ENCODE results near the gene ZKSCAN1.
A peak's percentile ranks its signal among the peaks of the same experiment; 100 is the strongest.
"Not testable (repeated sequence)": the region's sequence is repeated elsewhere in the genome, so short reads cannot be mapped to it uniquely, and the experiment has no call there.

Gene ZKSCAN1

GRCh38 chr7:100015232-100016214 lies at the start of gene ZKSCAN1:
Gene ZKSCAN1, plus strand, starts transcription at chr7:100015596. Its CDS starts 7,911 bp downstream, at chr7:100023507.
- DNase-seq, result peak; percentile 87

GRCh38 chr7:99969298-99969697 lies 46.1 kb upstream of the ZKSCAN1 start:
- no peak for DNase-seq

- not testable (repeated sequence) for DNase-seq
Observed at GRCh38 chr7:99969813-99970212, 45.6 kb upstream of the ZKSCAN1 start.

GRCh38 chr7:99971242-99971641 lies 44.2 kb upstream of the ZKSCAN1 start:
- no peak for DNase-seq

- DNase-seq, result not testable (repeated sequence)
Observed at GRCh38 chr7:99973817-99974216, 41.6 kb upstream of the ZKSCAN1 start.

GRCh38 chr7:99974681-99975080 lies 40.7 kb upstream of the ZKSCAN1 start:
- no peak for DNase-seq

GRCh38 chr7:99975782-99976521 lies 39.4 kb upstream of the ZKSCAN1 start, which contains the start of gene AZGP1:
Gene AZGP1, minus strand, starts transcription at chr7:99976031. Its CDS starts 11 bp downstream, at chr7:99976020.
- no peak for DNase-seq

GRCh38 chr7:99976626-99977025 lies 38.8 kb upstream of the ZKSCAN1 start:
- no peak for DNase-seq

- peak; percentile 70 for DNase-seq
Observed at GRCh38 chr7:99979814-99980225, 35.6 kb upstream of the ZKSCAN1 start.

GRCh38 chr7:99980448-99980872 lies 34.9 kb upstream of the ZKSCAN1 start:
- not testable (repeated sequence) for DNase-seq

GRCh38 chr7:99981066-99981465 lies 34.3 kb upstream of the ZKSCAN1 start:
- not testable (repeated sequence) for DNase-seq

- no peak for DNase-seq
Observed at GRCh38 chr7:99984593-99984992, 30.8 kb upstream of the ZKSCAN1 start.

- DNase-seq, result not testable (repeated sequence)
Observed at GRCh38 chr7:99987306-99987705, 28.1 kb upstream of the ZKSCAN1 start.

- no peak for DNase-seq
Observed at GRCh38 chr7:99987846-99988245, 27.6 kb upstream of the ZKSCAN1 start.

- DNase-seq, result no peak
Observed at GRCh38 chr7:99990460-99990852, 24.9 kb upstream of the ZKSCAN1 start.

GRCh38 chr7:99991543-99991942 lies 23.9 kb upstream of the ZKSCAN1 start:
- DNase-seq, result not testable (repeated sequence)

GRCh38 chr7:99992330-99993038 lies 22.9 kb upstream of the ZKSCAN1 start:
- DNase-seq, result no peak

GRCh38 chr7:99994819-99995218 lies 20.6 kb upstream of the ZKSCAN1 start:
- no peak for DNase-seq

GRCh38 chr7:99996755-99997544 lies 18.4 kb upstream of the ZKSCAN1 start:
- DNase-seq, result no peak

- peak; percentile 69 for DNase-seq
Observed at GRCh38 chr7:99997545-99998137, 17.8 kb upstream of the ZKSCAN1 start.

GRCh38 chr7:100000239-100000638 lies 15.2 kb upstream of the ZKSCAN1 start:
- no peak for DNase-seq
